Lower leg skin (tissue), 4 donors: ENCODE measurements around the gene ATCAY. TPM values are rescaled to one million over a fixed set of nuclear protein-coding genes. Genes with fewer than 3 reads are reported as not detected.
"Not testable (repeated sequence)": the region's sequence is repeated elsewhere in the genome, so short reads cannot be mapped to it uniquely, and the experiment has no call there.

Experiments used
- DNase-seq, 2 donors: peaks; one replicate each; pipeline ENCODE4 v3.0.0-alpha.2; 2019; ENCODE audit warnings: low spot score in 2 of 2
- H3K4me3 ChIP-seq: fragments of 200-600 bp; sonication (generic); 2 replicates; pipeline ENCODE4 v1.5.1; 2017; ENCODE audit warnings: mild to moderate bottlenecking, low read depth; ENCODE audit not compliant: poor library complexity, severe bottlenecking
- POLR2A ChIP-seq, 2 donors: fragments of 450-650 bp; IDR thresholded peaks; one replicate each; pipeline ENCODE4 v1.6.1; 2016 to 2017; ENCODE audit warnings: antibody characterized with exemption in 2 of 2, mild to moderate bottlenecking in 1 of 2, moderate library complexity in 1 of 2
- WGBS, 2 donors: methylation state at CpG; one replicate each; pipeline ENCODE4 v1.1.5; 2018; 5-methylcytosine and 5-hydroxymethylcytosine counted together
- intact Hi-C: fragments of 100-400 bp; cut with DNase I; formaldehyde crosslinking; loops from one replicate; pipeline ENCODE4 v1.15.0; 2023; ENCODE audit warnings: low total_unique reads
- total RNA-seq, 4 donors: library from RNA; depleted of rRNA; stranded (reverse); fragments of >200 nt; gene quantifications; one replicate each; pipeline ENCODE4 v1.1.0, GENCODE V29; 2016
- TF ChIP-seq, protein P1 (sequence below), 3 donors: fragments of 450-650 bp; IDR thresholded peaks; one replicate each; pipeline ENCODE4 v1.5.1; 2016; ENCODE audit warnings: antibody characterized with exemption in 3 of 3, mild to moderate bottlenecking in 3 of 3, moderate library complexity in 2 of 3

Gene ATCAY
- total RNA-seq, 4 donors from 2014 or later: not detected

GRCh38 chr19:3949997-3950859 lies 69.7 kb downstream of the ATCAY start:
- no peak for TF ChIP-seq POLR2A (IDR thresholded peaks at IDR 0.05)
- TF ChIP-seq, protein P1, sequence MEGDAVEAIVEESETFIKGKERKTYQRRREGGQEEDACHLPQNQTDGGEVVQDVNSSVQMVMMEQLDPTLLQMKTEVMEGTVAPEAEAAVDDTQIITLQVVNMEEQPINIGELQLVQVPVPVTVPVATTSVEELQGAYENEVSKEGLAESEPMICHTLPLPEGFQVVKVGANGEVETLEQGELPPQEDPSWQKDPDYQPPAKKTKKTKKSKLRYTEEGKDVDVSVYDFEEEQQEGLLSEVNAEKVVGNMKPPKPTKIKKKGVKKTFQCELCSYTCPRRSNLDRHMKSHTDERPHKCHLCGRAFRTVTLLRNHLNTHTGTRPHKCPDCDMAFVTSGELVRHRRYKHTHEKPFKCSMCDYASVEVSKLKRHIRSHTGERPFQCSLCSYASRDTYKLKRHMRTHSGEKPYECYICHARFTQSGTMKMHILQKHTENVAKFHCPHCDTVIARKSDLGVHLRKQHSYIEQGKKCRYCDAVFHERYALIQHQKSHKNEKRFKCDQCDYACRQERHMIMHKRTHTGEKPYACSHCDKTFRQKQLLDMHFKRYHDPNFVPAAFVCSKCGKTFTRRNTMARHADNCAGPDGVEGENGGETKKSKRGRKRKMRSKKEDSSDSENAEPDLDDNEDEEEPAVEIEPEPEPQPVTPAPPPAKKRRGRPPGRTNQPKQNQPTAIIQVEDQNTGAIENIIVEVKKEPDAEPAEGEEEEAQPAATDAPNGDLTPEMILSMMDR (IDR thresholded peaks at IDR 0.05): no peak
- intact Hi-C loops: no loop called here
- 48% methylated on average over 5 to 19 of the region's 20 CpGs for whole genome bisulfite sequencing, 2 donors
- H3K4me3 ChIP-seq: no peak overlapping the region
- DNase-seq: no peak

DNA sequence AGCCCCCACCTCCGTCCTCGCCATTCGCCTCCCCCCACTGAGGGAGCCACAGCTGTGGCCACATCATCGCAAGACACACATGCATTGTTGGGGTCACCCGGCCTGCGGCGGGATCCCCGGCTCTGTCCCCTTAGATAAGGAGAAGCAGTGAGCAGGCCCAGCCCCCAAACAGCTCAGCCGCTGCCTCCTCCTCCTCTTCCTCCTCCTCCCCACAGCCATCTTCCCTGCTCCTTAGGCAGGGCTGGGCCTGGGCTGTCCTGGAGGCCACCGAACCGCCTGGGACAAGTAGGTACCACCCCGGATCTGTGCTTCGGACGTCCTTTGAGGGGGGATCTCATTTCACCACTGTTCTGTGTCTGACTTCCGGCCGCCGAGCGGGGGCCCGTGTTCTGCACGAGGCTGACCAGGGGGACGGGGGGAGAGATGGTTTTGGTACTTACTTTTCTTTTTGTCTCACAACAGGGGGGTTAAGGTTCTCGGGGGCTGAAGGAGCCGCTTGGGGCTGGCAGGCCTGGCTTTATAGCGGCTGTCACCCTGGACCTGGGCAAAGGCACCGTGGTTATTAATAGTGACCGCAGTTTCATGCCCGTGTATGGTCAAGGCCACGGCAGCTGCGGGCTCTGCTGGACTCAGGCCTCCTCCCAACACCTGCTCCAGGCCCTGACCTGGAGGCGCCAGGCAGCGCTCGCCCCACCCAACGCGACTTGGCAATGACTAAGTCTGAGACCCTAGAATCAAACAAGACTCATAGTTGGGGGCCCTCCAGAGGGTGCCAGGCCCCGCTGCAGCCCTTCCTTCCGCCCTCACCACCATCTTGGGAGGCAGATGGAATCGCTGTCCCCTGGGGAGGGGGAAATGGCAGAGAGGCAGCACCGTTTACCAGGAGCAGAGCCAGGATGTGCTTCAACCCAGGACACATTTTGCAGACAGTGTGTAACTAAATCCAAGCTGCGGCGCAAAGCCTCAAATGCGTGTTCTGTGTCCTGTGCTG lies 70.7 kb downstream of the ATCAY start:
- WGBS, 2 donors: 48 to 52% methylated on average over 37 to 41 of the region's 41 CpGs
- intact Hi-C loops: no loop called here
- no peak overlapping the region for H3K4me3 ChIP-seq
- no peak for DNase-seq
- TF ChIP-seq, protein P1 (IDR thresholded peaks at IDR 0.05): no peak
- no peak for TF ChIP-seq POLR2A (IDR thresholded peaks at IDR 0.05)

DNA sequence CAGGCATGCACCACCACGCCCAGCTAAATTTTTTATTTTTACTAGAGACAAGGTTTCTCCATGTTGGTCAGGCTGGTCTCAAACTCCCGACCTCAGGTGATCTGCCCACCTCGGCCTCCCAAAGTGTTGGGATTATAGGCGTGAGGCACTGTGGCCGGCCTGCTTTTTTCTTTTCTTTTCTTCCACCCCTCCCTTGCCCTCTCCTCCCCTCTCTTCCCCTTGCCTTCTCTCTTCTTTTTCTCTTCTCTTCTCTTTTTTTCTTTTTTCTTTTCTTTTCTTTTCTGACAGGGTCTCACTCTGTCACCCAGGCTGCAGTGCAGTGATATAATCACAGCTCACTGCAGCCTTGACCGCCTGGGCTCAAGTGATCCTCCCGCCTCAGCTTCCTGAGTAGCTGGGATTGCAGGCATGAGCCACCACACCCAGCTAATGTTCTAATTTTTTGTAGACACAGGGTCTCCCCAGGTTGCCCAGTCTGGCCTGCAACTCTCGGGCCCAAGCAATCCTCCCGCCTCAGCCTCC lies 72.3 kb downstream of the ATCAY start:
- H3K4me3 ChIP-seq, intact Hi-C loops, DNase-seq: not testable (repeated sequence)
- WGBS, 2 donors: 88 to 89% methylated on average over 9 of the region's 9 CpGs

- WGBS, 2 donors: 72 to 74% methylated on average over 12 of the region's 12 CpGs
- intact Hi-C loops: no loop called here
- DNase-seq: no peak
- H3K4me3 ChIP-seq: no peak overlapping the region
- no peak for TF ChIP-seq POLR2A (IDR thresholded peaks at IDR 0.05)
- TF ChIP-seq, protein P1 (IDR thresholded peaks at IDR 0.05): no peak
Observed at GRCh38 chr19:3954107-3954506, 73.6 kb downstream of the ATCAY start.

GRCh38 chr19:3955276-3955675 lies 74.8 kb downstream of the ATCAY start:
- DNase-seq, intact Hi-C loops, H3K4me3 ChIP-seq: not testable (repeated sequence)
- 79 to 91% methylated on average over 13 of the region's 13 CpGs for WGBS, 2 donors

GRCh38 chr19:3955688-3956087 lies 75.2 kb downstream of the ATCAY start:
- 88 to 90% methylated on average over 8 to 10 of the region's 10 CpGs for WGBS, 2 donors
- intact Hi-C loops: no loop called here
- TF ChIP-seq, protein P1 (IDR thresholded peaks at IDR 0.05): no peak
- no peak for TF ChIP-seq POLR2A (IDR thresholded peaks at IDR 0.05)
- H3K4me3 ChIP-seq: no peak overlapping the region
- no peak for DNase-seq
